Stimulated activated CD8-positive, alpha-beta memory T cell treated with anti-CD3 and anti-CD28 coated beads, Interleukin-12 subunit alpha, Interleukin-12 subunit beta, amount 100 ng/mL, for 24 hours (primary cell): Measurements from ENCODE around the gene GRIN2A.
A peak's percentile ranks its signal among the peaks of the same experiment; 100 is the strongest.

ENCODE experiments used
- DNase-seq: peaks from one replicate; pipeline ENCODE4 v3.0.0-alpha.2; 2020; ENCODE audit errors: extremely low read depth

The GRIN2A gene

GRCh38 chr16:10181196-10182162 is 749 bp downstream of the GRIN2A start:
- DNase-seq, result peak; percentile 5

- DNase-seq, result peak; percentile 5
Observed at GRCh38 chr16:10180771-10181163, 1.5 kb downstream of the GRIN2A start.

- DNase-seq, result no peak
Observed at GRCh38 chr16:10180042-10180770, 2.0 kb downstream of the GRIN2A start.

GRCh38 chr16:10178526-10178925 is 3.7 kb downstream of the GRIN2A start:
- no peak for DNase-seq

GRCh38 chr16:10178080-10178479 is 4.1 kb downstream of the GRIN2A start:
- no peak for DNase-seq

- no peak for DNase-seq
Observed at GRCh38 chr16:10172848-10173655, 9.2 kb downstream of the GRIN2A start.

- no peak for DNase-seq
Observed at GRCh38 chr16:10171221-10171620, 11.0 kb downstream of the GRIN2A start.

- no peak for DNase-seq
Observed at GRCh38 chr16:10169904-10170410, 12.3 kb downstream of the GRIN2A start.

GRCh38 chr16:10169031-10169430 is 13.2 kb downstream of the GRIN2A start:
- DNase-seq, result no peak

- no peak for DNase-seq
Observed at GRCh38 chr16:10168258-10168657, 14.0 kb downstream of the GRIN2A start.

- DNase-seq, result no peak
Observed at GRCh38 chr16:10165643-10166042, 16.6 kb downstream of the GRIN2A start.

- no peak for DNase-seq
Observed at GRCh38 chr16:10162981-10163380, 19.2 kb downstream of the GRIN2A start.

- DNase-seq, result no peak
Observed at GRCh38 chr16:10156099-10156498, 26.1 kb downstream of the GRIN2A start.

GRCh38 chr16:10154389-10154788 is 27.8 kb downstream of the GRIN2A start:
- DNase-seq, result no peak

GRCh38 chr16:10153985-10154384 is 28.2 kb downstream of the GRIN2A start:
- DNase-seq, result no peak

- DNase-seq, result no peak
Observed at GRCh38 chr16:10151718-10152117, 30.5 kb downstream of the GRIN2A start.

- no peak for DNase-seq
Observed at GRCh38 chr16:10150906-10151305, 31.3 kb downstream of the GRIN2A start.

GRCh38 chr16:10145542-10146035 is 36.6 kb downstream of the GRIN2A start:
- no peak for DNase-seq

- no peak for DNase-seq
Observed at GRCh38 chr16:10141671-10142070, 40.6 kb downstream of the GRIN2A start.

GRCh38 chr16:10138881-10139280 is 43.3 kb downstream of the GRIN2A start:
- DNase-seq, result no peak

- no peak for DNase-seq
Observed at GRCh38 chr16:10137341-10137740, 44.9 kb downstream of the GRIN2A start.

- DNase-seq, result no peak
Observed at GRCh38 chr16:10136916-10137315, 45.3 kb downstream of the GRIN2A start.
